ENCODE data around the gene LEO1.

Gene LEO1

DNA sequence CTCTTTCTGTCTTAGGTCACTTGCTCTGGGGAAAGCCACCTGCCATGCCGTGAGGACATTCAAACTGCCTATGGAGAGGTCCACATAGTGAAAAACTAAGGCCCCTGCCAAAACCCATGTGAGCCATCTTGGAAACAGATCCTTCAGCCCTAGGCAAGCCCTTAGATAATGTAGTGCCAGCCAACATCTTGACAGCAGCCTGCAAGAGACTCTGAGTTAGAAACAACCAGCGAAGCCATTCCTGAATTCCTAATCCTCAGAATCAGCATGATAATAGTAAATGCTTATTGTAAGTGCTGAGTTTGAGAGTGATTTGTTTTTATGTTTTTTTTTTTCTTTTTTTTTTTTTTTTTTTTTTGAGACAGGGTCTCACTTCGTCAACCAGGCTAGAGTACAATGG is 40.6 kb downstream of the LEO1 start:
- H3K9me3 ChIP-seq (ENCODE audit: control insufficient read depth, insufficient read depth, low read length), result no peaks in the 10 kb centered on the region
- H3K4me1 ChIP-seq (ENCODE audit: control insufficient read depth, insufficient read depth, low read length), result no peaks in the 10 kb centered on the region
- no CpG with 5 or more reads among the region's 3 CpGs for WGBS (ENCODE audit: insufficient coverage, insufficient read length)
- no peak for DNase-seq (ENCODE audit: low read depth, low spot score)
- no peak overlapping the region for H3K27ac ChIP-seq (ENCODE audit: low read length)
- H3K27me3 ChIP-seq (ENCODE audit: control insufficient read depth, insufficient read depth, low read length), result no peaks in the 10 kb centered on the region
- no peaks in the 10 kb centered on the region for H3K36me3 ChIP-seq (ENCODE audit: control insufficient read depth, insufficient read depth, low read length)
- H3K4me3 ChIP-seq (ENCODE audit: low read length), result no peak overlapping the region

DNA sequence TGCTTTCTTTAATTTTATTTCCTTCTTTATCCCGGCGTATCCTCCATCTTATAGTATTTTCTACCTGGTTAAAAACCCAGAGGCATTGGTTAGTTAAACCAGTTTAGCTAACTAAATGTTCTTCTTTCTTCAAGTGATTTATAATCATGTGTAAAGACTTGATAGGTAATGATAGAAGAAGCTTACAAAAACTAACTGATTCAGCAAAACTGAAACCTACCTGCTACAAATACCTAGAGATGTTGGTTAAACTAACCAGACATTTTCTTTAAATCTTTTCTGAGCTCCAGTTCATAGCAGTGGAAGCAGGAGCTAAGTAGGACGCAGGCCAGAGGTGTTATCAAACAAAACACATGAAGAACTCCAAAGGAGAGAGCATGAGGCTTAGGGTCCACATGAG is 44.8 kb downstream of the LEO1 start:
- Histone ChIP-seq H3K27me3 (ENCODE audit: control insufficient read depth, insufficient read depth, low read length) (no peaks in the 10 kb centered on the region), H3K27ac (ENCODE audit: low read length) (no peak overlapping the region), H3K4me3 (ENCODE audit: low read length) (no peak overlapping the region), H3K36me3 (ENCODE audit: control insufficient read depth, insufficient read depth, low read length) (no peaks in the 10 kb centered on the region; the same call in none of the 2 replicates), H3K4me1 (ENCODE audit: control insufficient read depth, insufficient read depth, low read length) (no peaks in the 10 kb centered on the region), H3K9me3 (ENCODE audit: control insufficient read depth, insufficient read depth, low read length) (no peaks in the 10 kb centered on the region)
- WGBS (ENCODE audit: insufficient coverage, insufficient read length), result no CpG with 5 or more reads among the region's 3 CpGs
- no peak for DNase-seq (ENCODE audit: low read depth, low spot score)

DNA sequence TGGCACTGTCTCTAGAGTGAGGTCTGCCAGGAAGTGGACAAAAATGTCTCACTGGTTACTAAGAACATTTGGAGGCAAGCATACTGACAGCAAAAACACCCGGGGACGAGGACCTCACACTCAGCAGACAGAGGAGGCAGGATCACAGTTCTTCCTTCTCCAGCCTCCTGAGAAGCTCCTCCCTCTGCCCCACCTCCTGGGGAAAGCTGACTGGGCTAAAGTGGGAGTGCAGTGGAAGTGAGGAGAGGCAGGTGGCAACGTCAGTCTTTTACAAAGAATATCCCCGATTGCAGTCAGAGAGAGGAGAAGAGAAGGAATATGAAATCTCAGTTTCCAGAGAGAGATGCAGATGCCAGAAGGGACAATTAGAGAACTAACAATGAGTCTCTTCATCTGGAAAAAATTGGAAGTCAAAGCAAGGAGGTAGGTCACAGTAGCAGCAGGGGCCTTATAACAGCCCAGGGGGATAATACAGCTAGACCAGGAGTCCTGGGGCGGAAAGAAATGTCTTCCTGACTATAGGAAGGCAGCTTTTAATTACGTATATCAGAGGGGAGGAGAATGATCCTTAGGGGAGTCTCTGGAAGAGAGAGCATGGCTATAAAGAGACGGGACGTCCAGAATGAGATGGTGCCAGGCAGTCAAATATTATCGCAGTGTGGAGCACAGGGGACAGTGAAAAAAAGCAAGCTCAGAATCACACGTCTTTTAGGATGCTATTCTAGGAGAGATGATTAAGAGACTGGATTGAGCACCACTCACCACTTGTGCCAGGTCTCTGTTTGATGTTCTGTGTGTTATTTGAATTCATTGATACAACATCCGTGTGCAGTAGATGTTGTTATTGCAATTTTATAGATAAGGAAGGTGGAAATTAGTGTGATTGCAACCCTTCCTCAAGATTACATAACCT is 47.2 kb downstream of the LEO1 start:
- no peak for DNase-seq (ENCODE audit: low read depth, low spot score)
- no peak overlapping the region for H3K27ac ChIP-seq (ENCODE audit: low read length)
- WGBS (ENCODE audit: insufficient coverage, insufficient read length), result no CpG with 5 or more reads among the region's 11 CpGs
- H3K27me3 ChIP-seq (ENCODE audit: control insufficient read depth, insufficient read depth, low read length), result no peaks in the 10 kb centered on the region
- H3K36me3 ChIP-seq (ENCODE audit: control insufficient read depth, insufficient read depth, low read length), result no peaks in the 10 kb centered on the region; the same call in none of the 2 replicates
- H3K4me3 ChIP-seq (ENCODE audit: low read length), result no peak overlapping the region
- H3K4me1 ChIP-seq (ENCODE audit: control insufficient read depth, insufficient read depth, low read length), result no peaks in the 10 kb centered on the region
- no peaks in the 10 kb centered on the region for H3K9me3 ChIP-seq (ENCODE audit: control insufficient read depth, insufficient read depth, low read length)

DNA sequence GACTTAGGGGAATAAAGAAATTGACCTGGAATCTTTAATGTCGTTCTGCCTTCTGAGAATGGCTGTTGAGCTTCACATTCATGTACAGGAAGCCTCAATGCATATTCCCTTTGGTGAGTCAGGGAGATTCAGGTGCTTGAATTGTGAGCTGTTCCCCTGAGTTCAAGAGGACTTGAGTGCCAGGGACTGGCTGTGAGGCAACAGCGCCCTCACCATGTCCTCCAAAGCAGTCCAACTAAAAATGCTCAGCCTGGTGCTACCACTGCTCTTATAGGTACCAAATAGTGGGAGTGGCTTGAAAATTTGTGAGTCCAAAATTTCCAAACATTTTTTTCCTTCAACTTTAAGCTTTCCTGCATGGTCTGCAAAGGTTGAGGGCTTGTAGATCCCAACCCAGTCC is 54.1 kb downstream of the LEO1 start:
- H3K27ac ChIP-seq (ENCODE audit: low read length), result no peak overlapping the region
- no peaks in the 10 kb centered on the region for H3K36me3 ChIP-seq (ENCODE audit: control insufficient read depth, insufficient read depth, low read length)
- DNase-seq (ENCODE audit: low read depth, low spot score), result no peak
- WGBS (ENCODE audit: insufficient coverage, insufficient read length), result no CpG with 5 or more reads among the region's 2 CpGs
- no peak overlapping the region for H3K4me3 ChIP-seq (ENCODE audit: low read length)
- H3K9me3 ChIP-seq (ENCODE audit: control insufficient read depth, insufficient read depth, low read length), result no peaks in the 10 kb centered on the region
- H3K4me1 ChIP-seq (ENCODE audit: control insufficient read depth, insufficient read depth, low read length), result no peaks in the 10 kb centered on the region
- H3K27me3 ChIP-seq (ENCODE audit: control insufficient read depth, insufficient read depth, low read length), result no peaks in the 10 kb centered on the region

DNA sequence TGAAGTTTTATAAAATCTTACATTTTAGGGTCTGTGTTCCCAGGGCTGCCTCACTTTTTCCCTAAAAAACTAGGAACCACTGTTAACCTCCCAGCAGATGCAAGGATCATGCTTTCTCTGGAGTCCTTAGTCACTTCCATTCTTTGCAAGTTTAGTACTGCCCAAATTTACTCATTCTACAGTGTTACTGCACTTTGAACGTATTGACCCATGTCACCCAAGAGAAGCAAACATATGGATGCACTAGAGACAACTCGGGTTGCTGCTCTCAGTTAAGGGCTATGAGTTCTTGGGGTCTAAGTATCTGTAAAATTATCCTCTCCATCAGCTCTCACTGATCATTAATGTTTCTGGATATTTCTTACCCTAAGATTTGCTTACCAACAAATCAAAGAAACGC is 59.0 kb downstream of the LEO1 start:
- Histone ChIP-seq H3K27ac (ENCODE audit: low read length) (no peak overlapping the region), H3K27me3 (ENCODE audit: control insufficient read depth, insufficient read depth, low read length) (no peaks in the 10 kb centered on the region), H3K36me3 (ENCODE audit: control insufficient read depth, insufficient read depth, low read length) (no peaks in the 10 kb centered on the region), H3K4me3 (ENCODE audit: low read length) (no peak overlapping the region), H3K9me3 (ENCODE audit: control insufficient read depth, insufficient read depth, low read length) (no peaks in the 10 kb centered on the region), H3K4me1 (ENCODE audit: control insufficient read depth, insufficient read depth, low read length) (no peaks in the 10 kb centered on the region)
- no CpG with 5 or more reads among the region's 3 CpGs for WGBS (ENCODE audit: insufficient coverage, insufficient read length)
- DNase-seq (ENCODE audit: low read depth, low spot score), result no peak

DNA sequence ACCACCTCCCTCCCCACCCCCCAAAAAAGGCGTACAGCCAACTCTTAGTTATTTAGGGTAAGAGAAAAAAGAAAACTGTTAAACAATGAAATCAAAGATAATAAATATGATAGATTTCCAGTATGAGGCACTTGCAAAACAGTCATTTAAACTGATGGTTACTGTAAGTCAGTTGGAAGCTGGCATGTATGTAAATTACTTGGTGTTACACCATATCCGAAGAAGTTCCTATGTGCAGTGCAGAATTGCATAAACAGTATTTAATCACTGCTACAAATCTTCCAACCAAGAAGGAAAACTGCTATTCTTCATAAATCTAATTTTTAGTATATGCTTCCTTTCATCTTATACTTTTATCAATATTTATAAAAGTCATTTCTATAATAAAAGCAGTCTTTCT is 62.0 kb downstream of the LEO1 start:
- H3K4me1 ChIP-seq (ENCODE audit: control insufficient read depth, insufficient read depth, low read length), result no peaks in the 10 kb centered on the region
- no peaks in the 10 kb centered on the region for H3K9me3 ChIP-seq (ENCODE audit: control insufficient read depth, insufficient read depth, low read length)
- WGBS (ENCODE audit: insufficient coverage, insufficient read length), result no CpG with 5 or more reads among the region's 2 CpGs
- no peak overlapping the region for H3K27ac ChIP-seq (ENCODE audit: low read length)
- DNase-seq (ENCODE audit: low read depth, low spot score), result no peak
- H3K27me3 ChIP-seq (ENCODE audit: control insufficient read depth, insufficient read depth, low read length), result no peaks in the 10 kb centered on the region
- H3K4me3 ChIP-seq (ENCODE audit: low read length), result no peak overlapping the region
- H3K36me3 ChIP-seq (ENCODE audit: control insufficient read depth, insufficient read depth, low read length), result no peaks in the 10 kb centered on the region

DNA sequence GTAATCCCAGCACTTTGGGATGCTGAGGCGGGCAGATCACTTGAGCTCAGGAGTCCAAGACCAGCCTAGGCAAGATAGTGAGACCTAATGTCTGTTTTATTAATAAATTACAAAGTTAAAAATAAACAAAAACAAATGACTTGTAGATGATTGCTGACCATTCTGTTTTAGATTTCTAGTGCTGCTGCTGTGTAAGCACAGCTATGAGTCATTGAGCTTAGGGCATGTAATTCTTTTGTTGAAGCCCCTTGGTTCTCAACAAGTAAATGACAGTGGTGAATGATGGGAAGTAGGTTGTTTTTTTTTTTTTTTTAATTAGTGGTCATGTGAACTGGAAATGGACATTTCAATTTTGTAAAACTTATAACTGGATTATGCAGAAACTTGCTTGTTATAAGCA is 63.3 kb downstream of the LEO1 start:
- no CpG with 5 or more reads among the region's 1 CpG for WGBS (ENCODE audit: insufficient coverage, insufficient read length)
- no peak for DNase-seq (ENCODE audit: low read depth, low spot score)
- Histone ChIP-seq H3K27ac (ENCODE audit: low read length) (no peak overlapping the region), H3K36me3 (ENCODE audit: control insufficient read depth, insufficient read depth, low read length) (no peaks in the 10 kb centered on the region), H3K4me1 (ENCODE audit: control insufficient read depth, insufficient read depth, low read length) (no peaks in the 10 kb centered on the region), H3K4me3 (ENCODE audit: low read length) (no peak overlapping the region), H3K9me3 (ENCODE audit: control insufficient read depth, insufficient read depth, low read length) (no peaks in the 10 kb centered on the region), H3K27me3 (ENCODE audit: control insufficient read depth, insufficient read depth, low read length) (no peaks in the 10 kb centered on the region)

DNA sequence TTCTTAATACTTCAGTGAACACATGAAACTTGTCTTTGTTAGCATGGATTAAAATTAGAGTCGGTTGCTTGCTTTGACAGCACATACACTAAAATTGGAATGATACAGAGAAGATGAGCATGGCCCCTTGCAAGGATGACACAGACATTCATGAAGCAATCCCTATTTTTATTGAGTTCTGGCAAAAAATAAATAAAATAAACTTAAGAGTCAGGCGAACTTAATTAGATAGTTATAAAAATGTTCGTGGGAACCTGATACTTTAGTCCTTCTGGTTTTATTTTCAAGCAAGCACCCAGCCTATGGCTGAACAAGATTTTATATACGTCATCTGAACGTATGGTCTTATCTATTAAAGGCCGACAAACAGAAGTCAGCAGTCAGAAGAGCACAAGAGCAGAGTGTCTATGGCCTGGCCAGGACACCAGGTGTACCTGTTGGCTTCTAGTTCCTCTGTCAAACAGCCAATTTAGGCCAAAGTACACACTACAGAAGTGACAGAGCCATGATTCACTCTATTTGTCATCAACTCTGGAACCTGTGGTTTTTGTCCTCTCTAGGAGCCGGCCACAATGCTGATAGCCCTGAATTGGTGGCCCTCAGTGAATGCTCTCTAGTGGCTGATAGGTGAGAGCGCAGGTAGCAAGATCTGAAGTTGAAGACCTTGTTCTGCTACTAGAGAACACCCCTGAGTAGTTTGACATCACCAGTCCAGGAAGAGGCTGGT is 64.3 kb downstream of the LEO1 start:
- Histone ChIP-seq H3K27me3 (ENCODE audit: control insufficient read depth, insufficient read depth, low read length) (no peaks in the 10 kb centered on the region), H3K4me3 (ENCODE audit: low read length) (no peak overlapping the region), H3K27ac (ENCODE audit: low read length) (no peak overlapping the region), H3K36me3 (ENCODE audit: control insufficient read depth, insufficient read depth, low read length) (no peaks in the 10 kb centered on the region), H3K4me1 (ENCODE audit: control insufficient read depth, insufficient read depth, low read length) (no peaks in the 10 kb centered on the region), H3K9me3 (ENCODE audit: control insufficient read depth, insufficient read depth, low read length) (no peaks in the 10 kb centered on the region)
- WGBS (ENCODE audit: insufficient coverage, insufficient read length), result no CpG with 5 or more reads among the region's 8 CpGs
- no peak for DNase-seq (ENCODE audit: low read depth, low spot score)

DNA sequence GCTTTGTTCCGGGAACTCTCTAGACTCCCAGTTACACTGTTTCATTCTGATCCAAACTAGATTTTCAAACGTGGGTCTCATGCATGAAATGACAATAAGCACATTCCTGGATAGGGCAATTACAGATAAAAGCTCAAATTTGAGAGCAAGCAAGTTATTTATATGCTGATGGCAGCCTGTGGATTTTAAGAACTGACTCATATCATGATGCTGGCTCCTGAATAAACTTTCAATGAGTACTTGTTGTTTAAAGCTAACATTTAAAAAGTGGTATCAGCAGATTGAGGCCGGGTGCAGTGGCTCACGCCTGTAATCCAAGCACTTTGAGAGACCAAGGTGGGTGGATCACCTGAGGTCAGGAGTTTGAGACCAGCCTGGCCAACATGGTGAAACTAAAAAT is 66.6 kb downstream of the LEO1 start:
- no peak for DNase-seq (ENCODE audit: low read depth, low spot score)
- Histone ChIP-seq H3K27ac (ENCODE audit: low read length) (no peak overlapping the region), H3K36me3 (ENCODE audit: control insufficient read depth, insufficient read depth, low read length) (no peaks in the 10 kb centered on the region), H3K4me3 (ENCODE audit: low read length) (no peak overlapping the region), H3K9me3 (ENCODE audit: control insufficient read depth, insufficient read depth, low read length) (no peaks in the 10 kb centered on the region), H3K4me1 (ENCODE audit: control insufficient read depth, insufficient read depth, low read length) (no peaks in the 10 kb centered on the region), H3K27me3 (ENCODE audit: control insufficient read depth, insufficient read depth, low read length) (no peaks in the 10 kb centered on the region)
- WGBS (ENCODE audit: insufficient coverage, insufficient read length), result no CpG with 5 or more reads among the region's 4 CpGs

DNA sequence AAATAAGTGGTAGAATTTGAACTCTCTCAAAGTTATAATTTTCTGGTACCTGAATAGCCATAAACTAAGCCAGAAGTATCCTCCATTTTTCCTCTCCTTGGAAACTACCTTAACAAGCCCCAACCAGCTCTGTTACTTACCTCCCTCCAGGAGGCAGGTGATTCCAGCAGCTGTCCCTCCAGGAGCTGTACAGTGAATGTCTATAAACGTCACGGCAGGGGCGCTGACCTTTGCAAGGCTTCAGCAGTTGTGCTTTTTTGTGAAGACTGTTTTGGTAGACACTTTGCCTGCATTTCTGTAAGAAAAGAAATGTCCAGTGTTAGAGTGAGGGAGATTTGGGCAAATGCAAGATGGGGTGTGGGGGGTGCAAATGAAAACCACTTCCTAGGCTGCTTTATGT is 67.2 kb downstream of the LEO1 start:
- Histone ChIP-seq H3K36me3 (ENCODE audit: control insufficient read depth, insufficient read depth, low read length) (no peaks in the 10 kb centered on the region), H3K4me1 (ENCODE audit: control insufficient read depth, insufficient read depth, low read length) (no peaks in the 10 kb centered on the region), H3K9me3 (ENCODE audit: control insufficient read depth, insufficient read depth, low read length) (no peaks in the 10 kb centered on the region), H3K27ac (ENCODE audit: low read length) (no peak overlapping the region), H3K4me3 (ENCODE audit: low read length) (no peak overlapping the region), H3K27me3 (ENCODE audit: control insufficient read depth, insufficient read depth, low read length) (no peaks in the 10 kb centered on the region)
- no peak for DNase-seq (ENCODE audit: low read depth, low spot score)
- WGBS (ENCODE audit: insufficient coverage, insufficient read length), result no CpG with 5 or more reads among the region's 3 CpGs
